Adipocyte (in vitro differentiated cells): ENCODE results near the gene PLEKHG4.

Experiments
- DNase-seq: peaks from one replicate; pipeline ENCODE4 v3.0.0-alpha.2; 2015; ENCODE audit warnings: low read depth
- H3K27me3 ChIP-seq: replicated peaks from 2 replicates; pipeline ENCODE4 v1.7.0; 2013; ENCODE audit warnings: mild to moderate bottlenecking, low read length, moderate library complexity; ENCODE audit not compliant: control insufficient read depth, insufficient read depth
- H3K36me3 ChIP-seq: 2 replicates; pipeline ENCODE4 v1.7.0; 2013; ENCODE audit warnings: low read length, mild to moderate bottlenecking, moderate library complexity; ENCODE audit not compliant: control insufficient read depth, insufficient read depth, severe bottlenecking
- H3K4me1 ChIP-seq: 2 replicates; pipeline ENCODE4 v1.7.0; 2013; ENCODE audit warnings: mild to moderate bottlenecking, low read length, moderate library complexity; ENCODE audit not compliant: control insufficient read depth, insufficient read depth
- H3K4me3 ChIP-seq: 2 replicates; pipeline ENCODE4 v1.7.0; 2013; ENCODE audit warnings: mild to moderate bottlenecking, low read length, moderate library complexity
- H3K9ac ChIP-seq: 2 replicates; pipeline ENCODE4 v1.7.0; 2013; ENCODE audit warnings: mild to moderate bottlenecking, low read length, moderate library complexity
- H3K9me3 ChIP-seq: 2 replicates; pipeline ENCODE4 v1.7.0; 2013; ENCODE audit warnings: mild to moderate bottlenecking, low read length, moderate library complexity; ENCODE audit not compliant: control insufficient read depth

The PLEKHG4 gene, protein sequence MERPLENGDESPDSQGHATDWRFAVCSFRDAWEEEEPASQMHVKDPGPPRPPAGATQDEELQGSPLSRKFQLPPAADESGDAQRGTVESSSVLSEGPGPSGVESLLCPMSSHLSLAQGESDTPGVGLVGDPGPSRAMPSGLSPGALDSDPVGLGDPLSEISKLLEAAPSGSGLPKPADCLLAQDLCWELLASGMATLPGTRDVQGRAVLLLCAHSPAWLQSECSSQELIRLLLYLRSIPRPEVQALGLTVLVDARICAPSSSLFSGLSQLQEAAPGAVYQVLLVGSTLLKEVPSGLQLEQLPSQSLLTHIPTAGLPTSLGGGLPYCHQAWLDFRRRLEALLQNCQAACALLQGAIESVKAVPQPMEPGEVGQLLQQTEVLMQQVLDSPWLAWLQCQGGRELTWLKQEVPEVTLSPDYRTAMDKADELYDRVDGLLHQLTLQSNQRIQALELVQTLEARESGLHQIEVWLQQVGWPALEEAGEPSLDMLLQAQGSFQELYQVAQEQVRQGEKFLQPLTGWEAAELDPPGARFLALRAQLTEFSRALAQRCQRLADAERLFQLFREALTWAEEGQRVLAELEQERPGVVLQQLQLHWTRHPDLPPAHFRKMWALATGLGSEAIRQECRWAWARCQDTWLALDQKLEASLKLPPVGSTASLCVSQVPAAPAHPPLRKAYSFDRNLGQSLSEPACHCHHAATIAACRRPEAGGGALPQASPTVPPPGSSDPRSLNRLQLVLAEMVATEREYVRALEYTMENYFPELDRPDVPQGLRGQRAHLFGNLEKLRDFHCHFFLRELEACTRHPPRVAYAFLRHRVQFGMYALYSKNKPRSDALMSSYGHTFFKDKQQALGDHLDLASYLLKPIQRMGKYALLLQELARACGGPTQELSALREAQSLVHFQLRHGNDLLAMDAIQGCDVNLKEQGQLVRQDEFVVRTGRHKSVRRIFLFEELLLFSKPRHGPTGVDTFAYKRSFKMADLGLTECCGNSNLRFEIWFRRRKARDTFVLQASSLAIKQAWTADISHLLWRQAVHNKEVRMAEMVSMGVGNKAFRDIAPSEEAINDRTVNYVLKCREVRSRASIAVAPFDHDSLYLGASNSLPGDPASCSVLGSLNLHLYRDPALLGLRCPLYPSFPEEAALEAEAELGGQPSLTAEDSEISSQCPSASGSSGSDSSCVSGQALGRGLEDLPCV

DNA sequence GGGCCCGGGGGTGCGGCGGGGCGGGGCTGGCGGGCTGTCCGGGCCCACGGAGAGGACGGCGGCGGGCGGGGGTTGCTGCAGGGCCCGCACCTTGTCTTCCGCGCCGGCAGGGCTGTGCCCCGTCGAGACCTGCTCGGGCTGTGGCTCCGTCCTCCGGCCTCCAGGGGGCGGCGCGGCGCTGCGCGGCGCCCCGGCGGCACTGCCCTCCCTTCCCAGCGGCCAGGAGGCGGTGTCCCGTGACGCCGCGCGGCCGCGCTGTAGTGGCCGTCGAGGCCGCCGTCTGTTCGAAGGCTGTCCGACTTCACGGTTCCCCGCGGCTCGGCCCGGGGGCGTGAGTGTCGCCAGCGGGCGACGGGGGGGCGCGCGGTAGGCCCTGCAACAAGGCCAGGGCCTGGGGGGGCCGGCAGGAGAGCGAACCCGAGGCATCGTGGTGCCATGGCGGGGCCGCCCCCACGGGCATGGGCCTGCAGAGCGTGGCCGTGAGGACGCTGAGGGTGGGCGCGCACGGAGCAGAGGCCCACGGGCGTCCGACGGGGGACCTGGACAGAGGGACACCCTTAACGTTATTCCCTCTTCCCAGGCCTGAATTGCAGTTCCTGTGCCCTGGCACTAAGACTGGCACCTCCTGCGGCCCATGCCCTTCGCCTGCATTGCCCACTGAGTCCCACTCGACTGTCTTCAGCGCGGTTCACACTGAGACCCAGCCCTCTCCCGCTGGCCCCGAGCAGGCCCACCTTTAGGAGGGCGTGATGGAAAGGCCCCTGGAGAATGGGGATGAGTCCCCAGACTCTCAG is at the start of gene PLEKHG4:
Gene PLEKHG4, plus strand, starts transcription at position 237 of the 794 bp plus-strand sequence. Its CDS starts 513 bp downstream, at position 750.
- no peaks in the 10 kb centered on the region for H3K27me3 ChIP-seq
- H3K36me3 ChIP-seq: peaks cover 19% of the 10 kb centered on the region
- peak within 1 kb of the TSS; percentile 85 for H3K4me3 ChIP-seq
- H3K9me3 ChIP-seq: no peaks in the 10 kb centered on the region
- H3K4me1 ChIP-seq: peaks cover 33% of the 10 kb centered on the region
- H3K9ac ChIP-seq: peak within 1 kb of the TSS; percentile 91
- DNase-seq: peak; percentile 77

DNA sequence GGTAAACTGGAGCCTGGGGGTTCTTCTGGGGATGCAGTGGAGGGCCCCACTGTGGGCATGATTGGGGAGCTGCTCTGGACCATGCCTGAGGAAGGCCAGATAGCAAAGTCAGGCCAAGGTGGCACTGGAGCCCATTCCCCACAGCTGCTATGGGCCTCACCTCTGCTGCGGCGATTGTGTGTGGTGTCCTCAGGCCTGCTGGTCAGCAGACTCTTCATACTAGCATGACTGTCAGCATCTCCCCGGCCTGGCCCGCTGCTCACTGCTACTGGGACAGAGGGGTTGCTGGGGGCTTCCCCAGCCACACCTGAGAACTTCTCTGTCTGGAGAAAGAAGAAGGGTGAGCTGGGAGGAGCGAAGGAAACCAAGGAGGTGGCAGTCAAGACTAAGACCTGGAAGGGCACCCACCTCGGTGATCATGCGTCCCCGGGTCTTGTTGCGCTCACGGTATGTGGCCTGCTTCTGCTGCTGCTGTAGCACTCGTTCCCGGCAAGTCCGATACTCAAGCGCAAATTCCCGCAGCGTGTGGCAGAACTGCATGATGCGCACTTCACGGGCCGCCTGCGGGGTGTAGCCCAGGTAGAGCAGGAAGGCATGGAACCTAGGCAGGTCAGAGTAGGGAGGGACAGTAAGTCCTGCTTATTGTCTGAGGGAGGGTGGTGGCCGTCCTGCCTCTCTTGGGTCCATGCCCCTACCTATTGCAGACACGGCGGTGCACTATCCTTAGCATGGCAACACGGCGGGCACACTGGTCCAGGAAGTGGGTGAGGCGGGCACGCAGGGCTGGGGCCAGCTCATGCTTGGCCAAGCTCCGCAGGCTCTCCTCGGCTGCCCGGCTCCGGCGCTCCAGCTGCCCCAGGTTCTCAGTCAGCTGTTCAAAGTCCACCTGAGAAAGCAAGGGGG is 49.2 kb upstream of the PLEKHG4 start:
- Histone ChIP-seq H3K4me3 (no peak overlapping the region), H3K27me3 (no peaks in the 10 kb centered on the region), H3K4me1 (peaks cover 16% of the 10 kb centered on the region), H3K36me3 (peaks cover 59% of the 10 kb centered on the region), H3K9ac (no peak overlapping the region), H3K9me3 (no peaks in the 10 kb centered on the region)
- DNase-seq: no peak

DNA sequence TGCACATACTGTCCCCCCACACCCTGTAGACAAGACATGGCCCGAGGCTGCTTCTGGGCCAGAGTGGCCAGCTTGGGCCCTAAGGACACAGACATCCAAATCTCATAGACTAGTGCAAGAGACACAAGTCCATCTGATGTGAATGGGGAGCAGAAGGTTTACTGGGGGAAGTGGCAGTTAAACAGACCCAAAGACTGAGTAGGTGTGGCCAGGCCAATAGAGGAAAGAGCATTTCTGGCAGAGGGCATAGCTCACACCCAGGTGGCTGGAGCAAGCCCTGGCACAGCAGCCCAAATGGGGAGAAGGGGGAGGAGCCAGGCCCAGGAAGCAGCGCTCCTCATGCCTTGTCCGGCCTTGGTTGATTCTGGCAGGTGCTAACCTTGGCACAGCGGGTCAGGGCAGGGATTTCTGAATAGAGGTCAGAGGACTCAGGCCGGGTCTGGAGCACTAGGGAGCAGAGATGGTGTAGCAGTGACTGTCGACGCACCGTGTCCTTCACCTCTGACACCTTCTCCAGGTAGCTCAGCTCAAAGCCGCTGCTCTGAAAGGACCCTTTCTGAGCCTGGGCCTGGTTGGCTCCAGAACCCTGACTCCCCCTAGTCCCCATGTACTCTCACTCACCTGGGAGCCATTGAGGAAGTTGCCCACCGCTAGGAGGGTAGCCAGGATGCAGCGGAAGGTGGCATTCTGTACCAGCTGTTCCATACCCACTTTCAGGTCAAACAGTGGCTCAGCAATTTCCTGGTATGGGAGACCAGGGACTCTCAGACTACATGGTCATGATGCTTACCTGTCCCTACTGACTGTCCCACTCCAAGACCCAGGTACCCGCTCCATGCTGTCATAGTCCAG is 48.3 kb upstream of the PLEKHG4 start:
- Histone ChIP-seq H3K4me1 (peaks cover 14% of the 10 kb centered on the region), H3K36me3 (peaks cover 68% of the 10 kb centered on the region), H3K4me3 (no peak overlapping the region), H3K9me3 (no peaks in the 10 kb centered on the region), H3K9ac (no peak overlapping the region), H3K27me3 (no peaks in the 10 kb centered on the region)
- DNase-seq: no peak

DNA sequence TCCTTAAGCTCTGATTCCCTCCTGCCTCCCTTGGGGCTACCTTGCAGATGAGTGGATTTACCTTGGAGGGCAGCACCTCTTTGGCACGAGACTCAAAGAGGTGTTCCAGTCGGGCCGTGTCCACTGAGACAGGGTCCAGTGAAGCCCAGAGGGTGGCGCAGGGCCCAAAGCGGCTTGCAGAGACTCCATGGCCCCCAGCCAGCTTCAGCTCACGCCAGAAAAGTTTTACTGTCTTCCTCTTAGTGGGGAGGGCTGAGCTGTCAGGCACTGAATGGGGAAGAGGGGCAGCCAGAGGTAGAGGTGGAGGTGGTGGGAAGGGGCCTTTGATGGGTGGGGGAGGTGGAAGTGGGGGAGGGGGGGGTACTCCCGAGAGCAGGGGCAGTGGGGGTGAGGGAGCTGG is 45.7 kb upstream of the PLEKHG4 start:
- H3K27me3 ChIP-seq: no peaks in the 10 kb centered on the region
- peaks cover 85% of the 10 kb centered on the region for H3K36me3 ChIP-seq
- H3K4me3 ChIP-seq: no peak overlapping the region
- no peaks in the 10 kb centered on the region for H3K4me1 ChIP-seq
- no peak for DNase-seq
- H3K9ac ChIP-seq: no peak overlapping the region
- H3K9me3 ChIP-seq: no peaks in the 10 kb centered on the region

DNA sequence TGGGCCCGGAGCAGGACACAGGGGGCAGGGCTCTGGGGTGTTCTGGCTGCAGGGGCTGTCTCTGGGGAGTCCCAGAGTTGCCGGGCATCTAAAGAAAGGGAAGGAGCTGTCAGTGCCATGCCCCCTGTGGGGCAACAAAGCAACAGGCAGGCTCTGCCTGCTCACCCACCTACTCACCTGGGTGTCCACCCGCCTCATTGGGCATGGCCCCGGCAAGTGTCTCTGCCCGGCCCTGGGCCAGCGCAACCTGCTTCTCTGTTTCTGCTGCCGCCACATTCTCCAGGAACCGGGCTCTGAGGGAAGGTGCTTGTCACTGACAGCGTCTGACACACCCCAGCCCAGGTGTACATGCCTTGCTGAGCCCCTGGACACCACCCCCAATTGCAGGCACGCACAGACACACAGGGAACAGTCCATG is 45.1 kb upstream of the PLEKHG4 start:
- H3K36me3 ChIP-seq: peaks cover 85% of the 10 kb centered on the region
- H3K9ac ChIP-seq: no peak overlapping the region
- H3K9me3 ChIP-seq: no peaks in the 10 kb centered on the region
- DNase-seq: no peak
- H3K4me1 ChIP-seq: no peaks in the 10 kb centered on the region
- no peak overlapping the region for H3K4me3 ChIP-seq
- no peaks in the 10 kb centered on the region for H3K27me3 ChIP-seq

DNA sequence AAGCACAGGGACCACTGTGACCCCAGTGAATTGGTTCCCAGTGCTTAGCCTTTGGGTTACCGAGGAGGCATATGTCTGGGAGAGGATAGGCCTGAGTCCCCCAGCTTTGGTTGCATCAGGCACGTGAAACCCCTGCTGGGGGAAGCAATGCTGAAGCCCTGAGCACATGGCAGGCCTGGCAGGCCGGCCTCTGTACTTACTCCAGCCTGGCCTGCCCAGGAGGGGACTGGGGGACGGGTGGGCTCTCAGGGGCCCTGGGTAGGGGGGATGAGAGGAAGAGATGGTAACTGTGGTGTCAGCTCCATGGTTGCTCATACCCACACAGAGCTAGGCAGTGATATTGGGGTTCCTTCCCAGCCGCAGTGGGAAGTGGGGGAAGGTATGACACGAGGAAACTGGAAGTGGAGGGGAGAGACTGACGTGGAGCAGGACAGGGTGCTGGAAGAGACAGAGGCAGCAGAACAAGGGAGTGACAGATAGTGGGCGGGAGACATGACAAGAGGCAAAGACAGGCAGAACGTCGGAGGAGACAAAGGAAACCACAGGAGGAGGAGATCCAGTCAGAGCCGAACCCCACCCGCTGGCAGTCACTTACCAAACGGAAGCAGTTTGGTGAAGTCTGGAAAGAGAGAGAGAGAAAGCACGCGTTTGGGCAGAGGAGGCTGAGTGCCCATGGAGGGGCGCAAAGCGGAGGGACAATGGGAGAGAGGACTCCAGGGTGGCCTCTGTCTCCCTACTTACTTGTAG is 43.3 kb upstream of the PLEKHG4 start:
- peaks cover 71% of the 10 kb centered on the region for H3K36me3 ChIP-seq
- no peaks in the 10 kb centered on the region for H3K27me3 ChIP-seq
- peaks cover 11% of the 10 kb centered on the region for H3K4me1 ChIP-seq
- DNase-seq: no peak
- H3K4me3 ChIP-seq: no peak overlapping the region
- H3K9me3 ChIP-seq: no peaks in the 10 kb centered on the region
- peak overlapping the region; percentile 20 for H3K9ac ChIP-seq

DNA sequence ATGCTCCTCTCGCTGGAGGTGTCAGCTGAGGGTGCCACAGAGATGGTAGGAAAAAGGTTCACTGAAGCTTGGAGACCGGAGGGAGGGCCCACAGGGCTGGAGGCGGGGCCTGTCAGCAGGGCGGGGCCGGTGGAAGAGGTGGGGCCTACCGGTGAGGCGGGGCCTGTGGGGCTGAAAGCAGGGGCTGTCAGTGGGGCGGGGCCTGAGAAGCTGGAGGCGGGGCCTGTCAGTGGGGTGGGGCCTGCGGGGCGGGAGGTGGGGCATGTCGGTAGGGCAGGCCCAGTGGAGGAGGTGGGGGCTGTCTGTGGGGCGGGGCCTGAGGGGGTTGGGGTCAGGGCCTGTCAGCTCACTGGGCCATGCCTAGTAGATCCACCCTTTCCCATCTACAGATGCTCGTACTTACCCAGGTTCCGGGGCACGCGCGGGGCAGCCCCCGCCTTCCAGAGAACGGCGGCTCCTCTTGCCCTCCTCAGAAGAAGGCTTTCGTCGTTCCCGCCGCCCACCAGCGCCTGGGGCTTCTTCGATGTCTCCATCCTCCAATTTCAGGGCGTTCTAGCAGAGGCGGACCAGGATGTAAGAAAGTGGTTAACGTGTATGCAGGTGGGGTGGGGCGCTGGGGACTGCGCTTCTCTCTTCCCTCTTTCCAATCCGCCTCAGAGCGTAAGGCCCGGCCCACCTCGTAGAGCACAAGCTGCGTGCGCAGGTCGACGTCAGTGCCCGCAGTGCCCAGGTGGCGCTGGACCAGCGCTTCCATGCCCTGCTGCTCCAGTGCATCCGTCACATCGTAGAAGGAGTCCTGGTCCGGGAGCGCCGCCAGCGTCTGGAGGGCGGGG is 42.6 kb upstream of the PLEKHG4 start:
- Histone ChIP-seq H3K9me3 (no peaks in the 10 kb centered on the region), H3K36me3 (peaks cover 63% of the 10 kb centered on the region), H3K27me3 (no peaks in the 10 kb centered on the region), H3K4me1 (peaks cover 18% of the 10 kb centered on the region), H3K4me3 (no peak overlapping the region), H3K9ac (no peak overlapping the region)
- DNase-seq: peak; percentile 76

DNA sequence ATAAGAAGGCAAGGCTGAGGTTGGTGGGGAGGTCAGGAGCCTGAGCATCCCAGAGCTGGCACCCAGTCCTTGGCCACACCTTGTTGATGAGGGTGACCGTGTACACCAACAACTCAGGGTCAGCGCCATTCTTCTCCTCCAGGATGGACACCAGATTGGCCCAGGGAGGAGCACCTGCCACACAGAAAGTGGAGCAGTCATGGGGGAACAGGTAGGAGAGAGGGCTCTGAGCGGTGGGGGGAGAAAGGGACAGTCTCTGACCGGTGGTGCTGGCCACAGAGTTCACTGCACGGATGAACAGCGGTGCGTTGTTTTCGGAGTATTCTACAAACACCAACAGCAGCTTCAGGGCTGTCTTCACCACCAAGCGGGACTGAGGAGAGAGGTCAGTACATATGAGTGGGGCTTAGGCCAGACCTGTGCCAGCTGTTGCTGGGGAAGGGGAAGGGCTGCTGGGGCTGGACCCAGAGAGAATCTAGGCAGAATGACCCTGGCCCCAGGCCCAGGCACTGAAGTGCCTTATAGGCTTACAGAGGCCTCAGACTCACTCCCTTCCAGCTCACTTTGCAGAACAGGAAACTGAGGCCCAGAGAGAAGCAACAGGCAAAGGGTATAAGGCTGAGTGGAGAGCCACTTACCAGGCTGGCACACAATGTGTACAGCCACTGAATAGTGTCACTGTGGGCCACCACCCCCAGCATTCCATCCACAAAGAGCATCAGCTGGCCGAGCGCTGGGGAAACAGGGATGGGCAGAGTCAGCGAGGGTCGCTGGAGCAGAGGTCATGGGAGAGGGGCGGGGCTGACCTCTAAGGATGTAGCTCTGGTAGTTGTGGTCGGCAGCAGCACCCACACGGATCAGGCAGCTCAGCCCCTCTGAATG is 41.7 kb upstream of the PLEKHG4 start:
- peaks cover 27% of the 10 kb centered on the region for H3K4me1 ChIP-seq
- H3K4me3 ChIP-seq: no peak overlapping the region
- DNase-seq: no peak
- peaks cover 60% of the 10 kb centered on the region for H3K36me3 ChIP-seq
- H3K27me3 ChIP-seq: no peaks in the 10 kb centered on the region
- no peak overlapping the region for H3K9ac ChIP-seq
- no peaks in the 10 kb centered on the region for H3K9me3 ChIP-seq
